CD14-positive monocyte (primary cell): ENCODE measurements around the gene PKN3. TPM values are rescaled to one million over a fixed set of nuclear protein-coding genes. Genes with fewer than 3 reads are reported as not detected.
"Not testable (repeated sequence)": the region's sequence is repeated elsewhere in the genome, so short reads cannot be mapped to it uniquely, and the experiment has no call there.

ENCODE experiments used
- DNase-seq, 3 donors: peaks; one replicate each; pipeline ENCODE4 v3.0.0-alpha.2; 2011 to 2022
- H2AFZ ChIP-seq: 2 replicates; pipeline ENCODE4 v1.6.0; 2012; ENCODE audit warnings: mild to moderate bottlenecking, low read depth, low read length, inconsistent platforms; ENCODE audit not compliant: insufficient read depth, poor library complexity, severe bottlenecking
- H3K27ac ChIP-seq, 2 donors: 1 replicate in 1 of 2; 2 replicates in 1 of 2; pipeline ENCODE4 v1.5.1; 2012 to 2013; ENCODE audit warnings: low read length in 2 of 2, control low read depth in 1 of 2, inconsistent platforms in 1 of 2, low read depth in 1 of 2, mild to moderate bottlenecking in 1 of 2
- H3K27me3 ChIP-seq, 2 donors: one replicate each; pipeline versions ENCODE4 v1.6.0 to v1.6.1; 2011 to 2013; ENCODE audit warnings: low read length in 2 of 2; ENCODE audit not compliant: control insufficient read depth in 2 of 2, insufficient read depth in 2 of 2
- H3K36me3 ChIP-seq, 2 donors: replicated peaks in 1 of 2; 1 replicate in 1 of 2; 2 replicates in 1 of 2; pipeline versions ENCODE4 v1.5.1 to v1.6.1; 2012 to 2013; ENCODE audit warnings: low read length in 2 of 2, control low read depth in 1 of 2, inconsistent platforms in 1 of 2, mild to moderate bottlenecking in 1 of 2; ENCODE audit not compliant: insufficient read depth in 2 of 2, control insufficient read depth in 1 of 2
- H3K4me1 ChIP-seq, 2 donors: 1 replicate in 1 of 2; 2 replicates in 1 of 2; pipeline versions ENCODE4 v1.5.1 to v1.6.1; 2012 to 2013; ENCODE audit warnings: low read length in 2 of 2, control low read depth in 1 of 2, inconsistent platforms in 1 of 2, mild to moderate bottlenecking in 1 of 2, moderate library complexity in 1 of 2; ENCODE audit not compliant: insufficient read depth in 2 of 2, control insufficient read depth in 1 of 2
- H3K4me2 ChIP-seq: replicated peaks from 2 replicates; pipeline ENCODE3; 2012; ENCODE audit warnings: low read length, moderate library complexity, mild to moderate bottlenecking; ENCODE audit not compliant: poor library complexity, severe bottlenecking; ENCODE audit errors: extremely low read depth
- H3K4me3 ChIP-seq, 3 experiments: fragments of 200-600 bp in 1 of 3; sonication (generic) in 1 of 3; replicated peaks in 1 of 3; 1 replicate in 2 of 3; 2 replicates in 1 of 3; pipeline ENCODE4 v1.5.1; 2011 to 2013; ENCODE audit warnings: low read length in 3 of 3, mild to moderate bottlenecking in 3 of 3, control low read depth in 2 of 3, low read depth in 2 of 3, inconsistent platforms in 1 of 3, moderate library complexity in 1 of 3
- H3K79me2 ChIP-seq: 2 replicates; pipeline ENCODE4 v1.6.0; 2012; ENCODE audit warnings: mild to moderate bottlenecking, control low read depth, inconsistent platforms, low read length, moderate library complexity; ENCODE audit not compliant: insufficient read depth
- H3K9ac ChIP-seq: 2 replicates; pipeline ENCODE4 v1.6.0; 2017; ENCODE audit warnings: low read length, mild to moderate bottlenecking; ENCODE audit not compliant: insufficient read depth, poor library complexity, severe bottlenecking
- H3K9me3 ChIP-seq, 2 donors: replicated peaks in 1 of 2; 1 replicate in 1 of 2; 2 replicates in 1 of 2; pipeline versions ENCODE4 v1.5.1 to v1.6.1; 2012 to 2013; ENCODE audit warnings: low read length in 2 of 2, control low read depth in 1 of 2; ENCODE audit not compliant: control insufficient read depth in 1 of 2, insufficient read depth in 1 of 2
- H4K20me1 ChIP-seq: 2 replicates; pipeline ENCODE4 v1.6.0; 2012; ENCODE audit warnings: mild to moderate bottlenecking, low read length, control low read depth, moderate library complexity; ENCODE audit not compliant: insufficient read depth
- H3K27ac Mint-ChIP-seq, 7 donors: one replicate each; pipeline ENCODE4 v1.8.0; 2020; ENCODE audit warnings: mild to moderate bottlenecking in 7 of 7, mixed read lengths in 7 of 7, moderate library complexity in 6 of 7, inconsistent platforms in 2 of 7
- H3K27me3 Mint-ChIP-seq, 3 donors: one replicate each; pipeline ENCODE4 v1.8.0; 2021 to 2022; ENCODE audit warnings: low read depth in 3 of 3, mild to moderate bottlenecking in 3 of 3, mixed read lengths in 3 of 3, moderate library complexity in 3 of 3, inconsistent platforms in 1 of 3
- H3K36me3 Mint-ChIP-seq, 2 donors: one replicate each; pipeline ENCODE4 v1.8.0; 2020; ENCODE audit warnings: mixed read lengths in 2 of 2, inconsistent platforms in 1 of 2, mild to moderate bottlenecking in 1 of 2
- H3K4me1 Mint-ChIP-seq: one replicate; pipeline ENCODE4 v1.8.0; 2020; ENCODE audit warnings: mild to moderate bottlenecking, mixed read lengths
- H3K4me3 Mint-ChIP-seq, 2 donors: one replicate each; pipeline ENCODE4 v1.8.0; 2020; ENCODE audit warnings: mild to moderate bottlenecking in 2 of 2, mixed read lengths in 2 of 2, moderate library complexity in 1 of 2
- H3K9me3 Mint-ChIP-seq, 7 donors: one replicate each; pipeline ENCODE4 v1.8.0; 2020 to 2022; ENCODE audit warnings: mixed read lengths in 7 of 7, mild to moderate bottlenecking in 6 of 7, moderate library complexity in 6 of 7, inconsistent platforms in 2 of 7
- CTCF ChIP-seq: fragments of 200-600 bp; IDR thresholded peaks from one replicate; pipeline ENCODE4 v1.8.0; 2022; ENCODE audit warnings: antibody characterized with exemption, mild to moderate bottlenecking
- WGBS: methylation state at CpG from one replicate; pipeline ENCODE4 v1.1.5; 2013; ENCODE audit warnings: missing lambda C conversion rate; ENCODE audit not compliant: insufficient coverage; 5-methylcytosine and 5-hydroxymethylcytosine counted together
- intact Hi-C, 2 donors: fragments of 100-400 bp; cut with micrococcal nuclease; formaldehyde crosslinking; loops; one replicate each; pipeline versions ENCODE4 v1.15.0 to v1.15.1; 2023
- polyA plus RNA-seq, 3 donors: library from polyadenylated mRNA; depleted of rRNA in 1 of 3; unstranded in 2 of 3; stranded (reverse) in 1 of 3; fragments of 300-500 nt in 2 of 3; fragments of >200 nt in 1 of 3; fragmentation: Illumina TruSeq in 2 of 3; gene quantifications; 1 replicate in 2 of 3; 2 replicates in 1 of 3; pipeline ENCODE4 v1.2.3, GENCODE V29; 2012 to 2021

PKN3 gene
- polyA plus RNA-seq, 3 donors, result 0.11 to 0.49 (median 0.27) TPM

GRCh38 chr9:128657344-128657704 lies 45.0 kb upstream of the PKN3 start:
- Histone ChIP-seq H3K27ac (peak overlapping the region; percentile 93 to 98), H3K4me3 (peak overlapping the region; percentile 62 to 80 (median 77)), H3K9ac (peak overlapping the region; percentile 86), H3K79me2 (no peaks in the 10 kb centered on the region), H3K27me3 (no peaks in the 10 kb centered on the region), H3K4me2 (peak overlapping the region; percentile 90), H3K4me1 (peaks cover 11 to 14% of the 10 kb centered on the region in 2 donors), H4K20me1 (no peaks in the 10 kb centered on the region), H3K9me3 (no peaks in the 10 kb centered on the region), H2AFZ (peak overlapping the region; percentile 96), H3K36me3 (no peaks in the 10 kb centered on the region)
- no peaks in the 10 kb centered on the region for H3K9me3 Mint-ChIP-seq
- peaks cover 1 to 7% (median 2%) of the 10 kb centered on the region in 3 donors for H3K27me3 Mint-ChIP-seq
- no peak for TF ChIP-seq CTCF
- WGBS, result 100% methylated on average over 5 of the region's 13 CpGs
- intact Hi-C loops, result loop anchor here in 1 of 2 donors (2.0 kb wide), 1 partner anchor 25 kb away; no protein-coding TSS in a partner anchor
- no peak for DNase-seq
- peak overlapping the region; percentile 84 to 98 for H3K4me3 Mint-ChIP-seq
- peak overlapping the region; percentile 98 to 100 (median 99) for H3K27ac Mint-ChIP-seq
- H3K4me1 Mint-ChIP-seq, result peaks cover 7% of the 10 kb centered on the region
- H3K36me3 Mint-ChIP-seq, result no peaks in the 10 kb centered on the region

GRCh38 chr9:128657796-128658195 lies 44.5 kb upstream of the PKN3 start:
- Histone ChIP-seq H3K79me2 (no peaks in the 10 kb centered on the region), H3K27me3 (no peaks in the 10 kb centered on the region), H3K27ac (peak overlapping the region in 1 of 2 donors; percentile 98), H4K20me1 (no peaks in the 10 kb centered on the region), H3K36me3 (no peaks in the 10 kb centered on the region), H2AFZ (peak overlapping the region; percentile 96), H3K4me2 (no peak overlapping the region), H3K4me1 (peaks cover 11 to 14% of the 10 kb centered on the region in 2 donors), H3K9ac (no peak overlapping the region), H3K9me3 (no peaks in the 10 kb centered on the region), H3K4me3 (no peak overlapping the region)
- WGBS, result 100% methylated on average over 1 of the region's 3 CpGs
- no peak overlapping the region for H3K4me3 Mint-ChIP-seq
- H3K27me3 Mint-ChIP-seq, result peaks cover 1 to 7% (median 2%) of the 10 kb centered on the region in 3 donors
- no peaks in the 10 kb centered on the region for H3K36me3 Mint-ChIP-seq
- peaks cover 7% of the 10 kb centered on the region for H3K4me1 Mint-ChIP-seq
- no peaks in the 10 kb centered on the region for H3K9me3 Mint-ChIP-seq
- TF ChIP-seq CTCF, result no peak
- no peak for DNase-seq
- peak overlapping the region in 3 of 7 donors; percentile 98 to 100 (median 100) for H3K27ac Mint-ChIP-seq
- intact Hi-C loops, result loop anchor here in 1 of 2 donors (2.0 kb wide), 1 partner anchor 25 kb away; no protein-coding TSS in a partner anchor

- H3K79me2 ChIP-seq, H3K4me3 ChIP-seq, H3K27me3 ChIP-seq, H4K20me1 ChIP-seq, H3K27ac ChIP-seq, H3K36me3 ChIP-seq, H3K36me3 Mint-ChIP-seq, H3K27me3 Mint-ChIP-seq, H3K4me2 ChIP-seq, H3K9ac ChIP-seq, H3K4me3 Mint-ChIP-seq, H3K4me1 ChIP-seq, H3K9me3 Mint-ChIP-seq, H2AFZ ChIP-seq, H3K9me3 ChIP-seq, intact Hi-C loops: not testable (repeated sequence)
- WGBS, result 100% methylated on average over 1 of the region's 8 CpGs
- Mint-ChIP-seq H3K4me1 (peaks cover 13% of the 10 kb centered on the region), H3K27ac (peak overlapping the region in 2 of 7 donors; percentile 53 to 68)
- DNase-seq, result peak in 1 of 3 donors; percentile 30
These were observed 35.8 kb upstream of the PKN3 start for GRCh38 chr9:128666481-128666941.
